HepG2 (cell line): ENCODE data around the gene TUBB.

Experiments
- AKAP8 ChIP-seq: sonication (generic); formaldehyde crosslinking; IDR thresholded peaks from 2 replicates; pipeline ENCODE4 v1.5.1; 2020; ENCODE audit warnings: mild to moderate bottlenecking, missing genetic modification reagents
- CTCF ChIP-seq: sonication (generic); formaldehyde crosslinking; IDR thresholded peaks from 2 replicates; pipeline ENCODE4 v1.5.0; 2020; ENCODE audit warnings: mild to moderate bottlenecking, missing genetic modification reagents, moderate library complexity
- IRF9 ChIP-seq: sonication (generic); formaldehyde crosslinking; IDR thresholded peaks from 2 replicates; pipeline ENCODE4 v1.8.0; 2022; ENCODE audit warnings: missing genetic modification reagents, mild to moderate bottlenecking, borderline replicate concordance
- NFYC ChIP-seq: IDR thresholded peaks from 2 replicates; pipeline ENCODE4 v1.6.1; 2016; ENCODE audit warnings: missing genetic modification reagents, missing compliant biosample characterization
- USF2 ChIP-seq, 2 experiments: sonication (generic) in 1 of 2; formaldehyde crosslinking in 1 of 2; IDR thresholded peaks; 2 replicates each; pipeline versions ENCODE4 v1.5.1 to v1.6.1; 2011 to 2020; ENCODE audit warnings: borderline replicate concordance in 1 of 2, low read depth in 1 of 2, low read length in 1 of 2, mild to moderate bottlenecking in 1 of 2, missing genetic modification reagents in 1 of 2, moderate library complexity in 1 of 2
- ZNF530 ChIP-seq: sonication (generic); formaldehyde crosslinking; IDR thresholded peaks from 2 replicates; pipeline ENCODE4 v1.5.0; 2020; ENCODE audit warnings: low read depth, mild to moderate bottlenecking, missing genetic modification reagents

- TF ChIP-seq NFYC: no peak
- TF ChIP-seq CTCF (CRISPR knock-in tag): no peak
- TF ChIP-seq ZNF530 (CRISPR knock-in tag): no peak
- TF ChIP-seq IRF9 (CRISPR knock-in tag): no peak
- no peak for TF ChIP-seq USF2 (IDR thresholded peaks at IDR 0.05; ENCODE audit: low read depth, low read length)
- no peak for TF ChIP-seq USF2 (CRISPR knock-in tag; IDR thresholded peaks at IDR 0.05; ENCODE audit: borderline replicate concordance)
- no peak for TF ChIP-seq AKAP8
These were observed 54.5 kb downstream of the TUBB start for GRCh38 chr6:30774701-30775100.
